ENCODE measurements around the gene KCNJ6. TPM values are rescaled to one million over a fixed set of nuclear protein-coding genes. Genes with fewer than 3 reads are reported as not detected.

The KCNJ6 gene
- polyA plus RNA-seq, 10 donors = 0.99 to 3.1 (median 1.4) TPM

GRCh38 chr21:37868446-37869295, 47.6 kb downstream of the KCNJ6 start:
- no peak for DNase-seq

GRCh38 chr21:37866027-37866426, 50.2 kb downstream of the KCNJ6 start:
- peak in 2 of 3 donors; percentile 6 to 24 for DNase-seq

- no peak for DNase-seq
Measured at GRCh38 chr21:37865156-37865555, 51.1 kb downstream of the KCNJ6 start.

DNA sequence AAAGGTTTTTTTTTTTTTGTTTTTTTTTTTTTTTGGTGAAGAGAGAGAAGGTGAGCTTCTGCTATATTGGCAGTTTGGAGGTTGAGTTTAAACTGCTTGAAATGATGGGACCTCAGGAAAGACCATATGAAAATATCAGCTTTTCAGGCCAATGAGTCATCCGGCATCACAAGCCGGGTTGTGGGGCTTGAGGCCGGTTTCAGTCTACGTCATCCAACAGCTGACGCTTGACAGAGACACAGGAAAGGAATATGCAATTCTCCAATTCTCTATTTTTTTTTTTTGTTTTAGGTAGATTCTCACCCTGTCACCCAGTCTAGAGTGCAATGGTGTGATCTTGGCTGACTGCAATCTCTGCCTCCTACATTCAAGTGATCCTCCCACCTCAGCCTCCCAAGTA, 52.4 kb downstream of the KCNJ6 start:
- DNase-seq = no peak

- peak in 2 of 3 donors; percentile 12 to 33 for DNase-seq
Measured at GRCh38 chr21:37862536-37862935, 53.7 kb downstream of the KCNJ6 start.

GRCh38 chr21:37861561-37861960, 54.7 kb downstream of the KCNJ6 start:
- DNase-seq = no peak

DNA sequence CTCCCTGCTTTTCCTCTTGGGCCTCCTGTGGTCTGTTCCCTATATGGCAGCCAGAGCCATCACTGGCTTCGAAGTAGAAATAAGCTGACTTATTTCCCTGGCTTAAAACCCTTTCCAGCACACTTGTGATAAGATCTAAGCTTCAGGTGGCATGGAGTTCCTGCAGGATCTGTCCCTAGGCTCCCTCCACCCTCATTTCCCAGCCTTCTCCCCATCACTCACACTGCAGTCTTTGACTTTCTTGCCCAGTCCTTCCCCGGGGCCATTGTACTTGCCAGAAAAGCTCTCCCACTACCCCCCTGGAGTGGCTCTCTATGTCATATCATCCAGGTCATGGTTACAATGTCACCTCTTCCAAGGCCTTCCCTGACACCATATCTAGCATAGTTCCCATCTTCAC, 55.8 kb downstream of the KCNJ6 start:
- DNase-seq = no peak

DNA sequence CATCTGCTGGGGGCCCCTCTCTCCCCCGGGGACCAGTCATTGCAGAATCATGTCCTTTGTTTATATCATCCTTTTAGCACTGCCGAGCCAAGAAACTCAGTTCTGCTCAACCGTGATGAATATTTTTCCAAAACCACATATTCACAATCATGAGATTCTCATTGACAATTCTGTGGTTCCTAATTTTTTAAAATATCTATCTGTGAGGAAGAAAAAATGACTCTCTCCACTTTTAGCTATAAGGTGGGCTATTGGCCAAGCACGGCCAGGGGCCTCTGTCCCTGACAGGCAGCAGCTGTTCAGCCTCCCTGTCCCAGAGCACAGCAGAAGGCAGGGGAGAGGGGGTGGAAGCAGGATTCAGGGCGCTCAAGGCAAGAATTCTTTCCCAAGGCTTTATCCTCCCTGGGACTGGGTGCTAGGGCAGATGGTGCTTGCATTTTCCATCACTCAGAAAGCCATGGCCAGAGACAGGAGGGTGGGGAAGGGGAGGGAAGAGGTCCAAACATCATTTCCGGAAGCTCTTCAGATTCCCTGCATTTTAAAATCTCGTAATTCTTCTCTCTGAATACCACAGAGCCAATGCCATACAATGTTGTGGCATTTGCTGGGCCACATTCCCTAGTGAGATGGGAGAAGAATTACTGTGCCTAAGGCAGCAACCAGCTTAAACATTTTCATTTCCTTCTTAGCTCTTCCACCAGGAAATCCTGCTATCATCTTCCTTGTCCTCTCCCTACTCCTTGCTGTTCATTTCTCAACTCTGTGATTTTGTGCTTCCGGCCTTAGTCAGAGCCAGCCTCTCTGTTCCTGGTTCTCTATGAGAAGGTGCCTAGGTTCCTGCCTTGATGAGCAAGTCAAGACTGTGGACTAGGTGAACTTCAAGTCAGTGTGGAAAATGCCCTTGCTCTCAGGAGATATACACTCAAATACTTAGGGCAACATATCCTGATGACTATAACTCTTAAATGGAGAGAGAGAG, 60.3 kb downstream of the KCNJ6 start:
- DNase-seq = peak; percentile 40 to 74 (median 56)

GRCh38 chr21:37855271-37855646, 61.0 kb downstream of the KCNJ6 start:
- no peak for DNase-seq

DNA sequence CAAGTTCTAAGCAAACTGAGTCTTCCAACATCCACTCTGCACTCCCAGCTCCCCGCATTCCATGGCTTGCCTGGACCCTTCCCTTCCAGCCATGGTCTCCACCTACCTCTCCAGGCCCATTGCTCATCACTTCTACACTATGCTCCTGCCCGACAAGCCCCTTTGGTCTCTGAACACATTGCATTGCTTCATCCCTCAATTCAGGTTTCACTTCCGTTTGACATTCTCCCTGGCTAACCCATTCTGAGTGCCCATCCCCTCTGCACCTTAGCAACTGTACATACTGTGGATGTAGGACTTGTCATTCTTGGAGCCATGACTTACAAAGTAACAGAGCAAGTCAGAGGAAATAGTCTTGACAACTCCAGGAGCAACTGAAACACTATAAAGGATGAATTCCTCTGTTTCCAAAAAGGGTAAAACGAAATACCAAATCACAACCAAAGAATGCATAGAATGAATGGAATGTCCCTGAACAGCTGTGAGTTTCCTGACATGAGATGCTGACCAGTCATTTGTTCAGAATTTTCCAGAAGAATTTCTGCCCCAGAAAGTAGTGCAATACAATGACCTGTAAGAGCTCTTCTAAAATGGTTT, 66.7 kb downstream of the KCNJ6 start:
- peak in 1 of 3 donors; percentile 64 for DNase-seq

- peak in 2 of 3 donors; percentile 25 to 76 for DNase-seq
Measured at GRCh38 chr21:37848721-37849490, 67.4 kb downstream of the KCNJ6 start.

- DNase-seq = no peak
Measured at GRCh38 chr21:37845535-37845934, 70.7 kb downstream of the KCNJ6 start.

- DNase-seq = no peak
Measured at GRCh38 chr21:37843191-37843590, 73.1 kb downstream of the KCNJ6 start.

DNA sequence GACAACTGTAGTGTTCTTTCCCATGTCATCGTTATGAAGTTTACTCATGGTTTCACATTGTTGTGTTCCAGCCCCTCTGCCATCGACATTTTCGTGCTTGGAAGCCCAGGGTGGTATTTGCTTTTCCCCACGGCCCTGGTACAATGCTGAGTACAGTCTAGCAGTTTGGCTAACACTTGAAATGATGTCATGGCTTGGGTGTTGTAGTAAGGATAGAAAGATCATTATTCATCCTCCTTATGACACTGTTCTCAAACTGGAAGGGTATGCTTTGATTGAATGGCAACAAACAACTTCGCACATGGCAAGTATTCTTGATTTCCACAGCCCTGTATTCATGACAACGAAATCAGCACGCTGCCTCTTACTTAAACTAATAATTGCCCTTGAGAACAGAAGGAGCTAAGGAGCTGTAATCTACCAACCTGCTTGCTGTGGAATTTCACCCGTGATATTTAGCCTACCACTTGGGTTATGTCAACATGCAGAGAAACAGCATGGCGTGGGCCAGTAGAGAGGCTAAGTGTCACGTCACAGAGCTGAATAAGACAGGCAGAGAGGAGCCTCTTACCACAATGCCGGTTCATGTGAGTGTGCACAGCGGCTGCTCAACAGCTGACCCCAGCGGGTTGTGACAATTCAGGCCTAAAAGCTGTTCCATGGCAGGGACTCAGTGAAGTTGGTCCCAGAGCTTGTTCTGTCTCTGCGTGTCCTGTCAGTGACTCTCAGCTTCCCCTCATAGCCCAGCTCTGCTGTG, 73.9 kb downstream of the KCNJ6 start:
- no peak for DNase-seq

GRCh38 chr21:37837381-37837780, 78.9 kb downstream of the KCNJ6 start:
- no peak for DNase-seq

- no peak for DNase-seq
Measured at GRCh38 chr21:37835481-37835880, 80.8 kb downstream of the KCNJ6 start.

GRCh38 chr21:37833301-37833700, 83.0 kb downstream of the KCNJ6 start:
- DNase-seq = no peak

DNA sequence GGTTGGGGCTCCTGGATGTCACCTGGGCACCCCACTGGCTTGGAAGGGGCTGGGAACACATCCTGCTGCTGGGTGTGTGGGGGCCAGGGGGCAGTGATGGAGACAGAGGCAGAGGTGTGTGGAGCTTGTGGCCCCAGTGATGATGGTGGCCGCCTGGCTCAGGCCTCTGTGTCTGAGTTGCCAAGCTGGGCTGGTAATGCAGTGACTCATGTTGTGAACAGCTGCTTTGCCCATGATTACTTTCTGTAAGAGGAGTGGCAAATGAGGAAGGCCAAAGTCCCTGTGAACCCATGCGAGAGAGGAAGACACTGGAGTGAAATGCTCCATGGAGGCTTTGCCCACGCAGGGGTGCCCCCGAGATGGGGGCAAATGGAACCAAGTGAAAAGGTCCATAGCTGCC, 86.8 kb downstream of the KCNJ6 start:
- no peak for DNase-seq

DNA sequence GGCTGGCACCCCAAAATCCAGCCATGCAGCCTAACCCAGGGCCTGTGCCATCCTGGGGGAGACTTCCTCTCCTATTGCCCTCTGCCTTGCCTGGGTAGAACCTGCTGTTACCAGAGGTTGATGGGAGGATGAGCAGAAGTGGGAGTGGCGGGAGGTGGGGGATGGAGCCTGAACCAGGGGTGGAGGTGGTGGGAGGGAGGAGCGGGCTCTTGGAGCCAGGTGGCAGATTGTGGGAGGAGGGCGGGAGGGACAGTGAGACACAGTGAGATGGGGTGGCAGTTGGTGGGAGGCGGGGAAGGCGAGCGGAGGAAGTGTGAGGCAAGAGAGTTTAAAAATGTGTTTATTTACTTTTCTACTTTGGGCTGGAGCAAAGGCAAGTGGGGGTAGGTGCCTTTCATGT, 87.3 kb downstream of the KCNJ6 start:
- no peak for DNase-seq

GRCh38 chr21:37828556-37828955, 87.7 kb downstream of the KCNJ6 start:
- DNase-seq = no peak

- DNase-seq = no peak
Measured at GRCh38 chr21:37827913-37828312, 88.3 kb downstream of the KCNJ6 start.
